Naive thymus-derived CD4-positive, alpha-beta T cell (primary cell): ENCODE measurements around the gene SLC25A12. TPM values are rescaled to one million over a fixed set of nuclear protein-coding genes. Genes with fewer than 3 reads are reported as not detected.
A peak's percentile ranks its signal among the peaks of the same experiment; 100 is the strongest.

Experiments used
- ATAC-seq: fragments of 150-1000 bp; cut with Tn5 transposase; 2 replicates; pipeline ENCODE4 v1.10.0; 2021; ENCODE audit warnings: mild to moderate bottlenecking, moderate library complexity
- CTCF ChIA-PET: fragments of 350-600 bp; sonication (Branson Sonifier 250); formaldehyde crosslinking; loops from one replicate; lab custom pipeline; 2021; ENCODE audit warnings: antibody characterized with exemption; lab: Charles Lee
- POLR2A ChIA-PET: fragments of 350-600 bp; sonication (Branson Sonifier 250); formaldehyde crosslinking; loops from one replicate; lab custom pipeline; 2021; ENCODE audit warnings: antibody characterized with exemption, inconsistent platforms; lab: Charles Lee
- DNase-seq, 9 donors: peaks; one replicate each; pipeline versions ENCODE4 v3.0.0 to v3.0.0-alpha.2; 2020 to 2022; ENCODE audit warnings: mixed read lengths in 1 of 9
- H3K27ac ChIP-seq: one replicate; pipeline ENCODE4 v1.7.0; 2013; ENCODE audit warnings: mild to moderate bottlenecking, low read depth, low read length, moderate library complexity
- H3K27me3 ChIP-seq, 2 donors: one replicate each; pipeline ENCODE4 v1.7.0; 2013; ENCODE audit warnings: low read length in 2 of 2, mild to moderate bottlenecking in 2 of 2, moderate library complexity in 2 of 2; ENCODE audit not compliant: control insufficient read depth in 2 of 2, insufficient read depth in 2 of 2
- H3K36me3 ChIP-seq, 3 experiments: 1 replicate in 2 of 3; 2 replicates in 1 of 3; pipeline ENCODE4 v1.7.0; 2013; ENCODE audit warnings: low read length in 3 of 3, mild to moderate bottlenecking in 3 of 3, moderate library complexity in 1 of 3; ENCODE audit not compliant: insufficient read depth in 3 of 3, control insufficient read depth in 2 of 3
- H3K4me1 ChIP-seq, 2 donors: one replicate each; pipeline ENCODE4 v1.7.0; 2013; ENCODE audit warnings: low read length in 2 of 2, mild to moderate bottlenecking in 2 of 2, moderate library complexity in 1 of 2; ENCODE audit not compliant: control insufficient read depth in 2 of 2, insufficient read depth in 2 of 2
- H3K4me3 ChIP-seq: 2 replicates; pipeline ENCODE4 v1.7.0; 2013; ENCODE audit warnings: mild to moderate bottlenecking, low read length
- H3K9me3 ChIP-seq, 3 experiments: 1 replicate in 2 of 3; 2 replicates in 1 of 3; pipeline ENCODE4 v1.7.0; 2013; ENCODE audit warnings: low read length in 3 of 3; ENCODE audit not compliant: control insufficient read depth in 2 of 3
- H3K27ac Mint-ChIP-seq, 9 donors: one replicate each; pipeline ENCODE4 v1.8.0; 2020 to 2022; ENCODE audit warnings: mixed read lengths in 9 of 9, mild to moderate bottlenecking in 8 of 9, moderate library complexity in 5 of 9, inconsistent platforms in 2 of 9
- H3K27me3 Mint-ChIP-seq, 5 donors: one replicate each; pipeline ENCODE4 v1.8.0; 2021 to 2022; ENCODE audit warnings: mixed read lengths in 5 of 5, mild to moderate bottlenecking in 1 of 5
- H3K36me3 Mint-ChIP-seq, 5 donors: one replicate each; pipeline ENCODE4 v1.8.0; 2020 to 2022; ENCODE audit warnings: mixed read lengths in 5 of 5, mild to moderate bottlenecking in 3 of 5, inconsistent platforms in 1 of 5
- H3K4me1 Mint-ChIP-seq, 7 donors: one replicate each; pipeline ENCODE4 v1.8.0; 2020 to 2022; ENCODE audit warnings: mixed read lengths in 7 of 7, mild to moderate bottlenecking in 3 of 7, inconsistent platforms in 1 of 7
- H3K4me3 Mint-ChIP-seq, 10 donors: one replicate each; pipeline ENCODE4 v1.8.0; 2020 to 2022; ENCODE audit warnings: mild to moderate bottlenecking in 10 of 10, mixed read lengths in 10 of 10, moderate library complexity in 6 of 10, inconsistent platforms in 2 of 10
- H3K9me3 Mint-ChIP-seq, 11 donors: one replicate each; pipeline ENCODE4 v1.8.0; 2020 to 2022; ENCODE audit warnings: mixed read lengths in 11 of 11, mild to moderate bottlenecking in 4 of 11, inconsistent platforms in 1 of 11, moderate library complexity in 1 of 11
- intact Hi-C, 2 donors: fragments of 100-400 bp; cut with micrococcal nuclease; formaldehyde crosslinking; loops; one replicate each; pipeline ENCODE4 v1.15.1; 2023
- polyA plus RNA-seq, 2 donors: library from polyadenylated mRNA; unstranded; fragments of 300-500 nt; fragmentation: Illumina TruSeq; gene quantifications; one replicate each; pipeline ENCODE4 v1.2.3, GENCODE V29; 2021
- total RNA-seq, 6 experiments: library from RNA in 5 of 6; stranded (reverse) in 5 of 6; gene quantifications; 1 replicate in 5 of 6; 2 replicates in 1 of 6; pipeline ENCODE4 v1.2.3 and lab custom pipeline; 2021 to 2026

The SLC25A12 gene, protein sequence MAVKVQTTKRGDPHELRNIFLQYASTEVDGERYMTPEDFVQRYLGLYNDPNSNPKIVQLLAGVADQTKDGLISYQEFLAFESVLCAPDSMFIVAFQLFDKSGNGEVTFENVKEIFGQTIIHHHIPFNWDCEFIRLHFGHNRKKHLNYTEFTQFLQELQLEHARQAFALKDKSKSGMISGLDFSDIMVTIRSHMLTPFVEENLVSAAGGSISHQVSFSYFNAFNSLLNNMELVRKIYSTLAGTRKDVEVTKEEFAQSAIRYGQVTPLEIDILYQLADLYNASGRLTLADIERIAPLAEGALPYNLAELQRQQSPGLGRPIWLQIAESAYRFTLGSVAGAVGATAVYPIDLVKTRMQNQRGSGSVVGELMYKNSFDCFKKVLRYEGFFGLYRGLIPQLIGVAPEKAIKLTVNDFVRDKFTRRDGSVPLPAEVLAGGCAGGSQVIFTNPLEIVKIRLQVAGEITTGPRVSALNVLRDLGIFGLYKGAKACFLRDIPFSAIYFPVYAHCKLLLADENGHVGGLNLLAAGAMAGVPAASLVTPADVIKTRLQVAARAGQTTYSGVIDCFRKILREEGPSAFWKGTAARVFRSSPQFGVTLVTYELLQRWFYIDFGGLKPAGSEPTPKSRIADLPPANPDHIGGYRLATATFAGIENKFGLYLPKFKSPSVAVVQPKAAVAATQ
- total RNA-seq (10 to 100 TPM; 12.7 to 33.6 (median 14.0) TPM), polyA plus RNA-seq (10 to 100 TPM; 11.9 to 16.4 TPM), total RNA-seq (lab: John Stamatoyannopoulos, UW) (22.7 reads per million, percentile 53 among the genes with 10 or more reads in this experiment)

- peaks cover 31 to 61% (median 52%) of the 10 kb centered on the region in 7 donors for H3K4me1 Mint-ChIP-seq
- peaks cover 0 to 26% (median 16%) of the 10 kb centered on the region in 5 donors for H3K36me3 Mint-ChIP-seq
- peak within 1 kb of the TSS; percentile 93 for H3K4me3 ChIP-seq
- peak within 1 kb of the TSS; percentile 83 for H3K27ac ChIP-seq
- no peaks in the 10 kb centered on the region for H3K9me3 Mint-ChIP-seq
- intact Hi-C loops = loop anchor here (1.0 to 10.0 kb wide), 9 partner anchors 28 to 661 kb away; partner anchors contain the start of genes HAT1 (in 2 of the 2), DCAF17 (in 1 of the 2), DLX2 (in 1 of the 2) and DYNC1I2 (in 1 of the 2)
- POLR2A ChIA-PET = interaction anchor here (0.8 to 2.8 kb wide), 3 partner anchors 12 to 37 kb away, joined by 3 to 20 read pairs (median 3); partner anchors contain the start of gene HAT1
- peaks cover 11 to 17% of the 10 kb centered on the region in 2 donors for H3K4me1 ChIP-seq
- H3K9me3 ChIP-seq = no peaks in the 10 kb centered on the region
- H3K27me3 ChIP-seq = no peaks in the 10 kb centered on the region
- ATAC-seq = peak; percentile 96
- peak within 1 kb of the TSS; percentile 93 to 98 (median 96) for H3K4me3 Mint-ChIP-seq
- CTCF ChIA-PET = no interaction called here
- H3K36me3 ChIP-seq = peaks cover 0 to 3% (median 0%) of the 10 kb centered on the region in 3 experiments
- H3K27ac Mint-ChIP-seq = peak within 1 kb of the TSS; percentile 66 to 94 (median 89)
- peak; percentile 53 to 79 (median 65) for DNase-seq
- H3K27me3 Mint-ChIP-seq = peaks cover 0 to 6% (median 0%) of the 10 kb centered on the region in 5 donors
These were observed at the start of gene SLC25A12 for GRCh38 chr2:171893824-171894611. SLC25A12 (minus strand) TSS chr2:171894244; CDS start chr2:171894214, 30 bp downstream.

DNA sequence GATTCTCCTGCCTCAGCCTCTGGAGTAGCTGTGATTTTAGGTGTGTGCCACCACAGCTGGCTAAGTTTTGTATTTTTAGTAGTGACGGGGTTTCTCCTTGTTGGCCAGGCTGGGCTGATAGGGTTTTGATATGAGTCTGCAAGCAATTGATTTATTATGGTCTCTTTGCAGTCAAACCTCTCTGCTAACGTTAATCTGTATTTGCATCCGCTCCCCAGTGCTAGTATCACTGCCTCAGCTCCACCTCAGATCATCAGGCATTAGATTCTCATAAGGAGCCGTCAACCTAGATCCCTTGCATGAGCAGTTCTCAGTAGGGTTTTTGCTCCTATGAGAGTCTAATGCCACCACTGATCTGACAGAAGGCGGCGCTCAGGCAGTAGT, 47.3 kb upstream of the SLC25A12 start:
- no peaks in the 10 kb centered on the region for H3K27me3 ChIP-seq
- ATAC-seq = no peak
- no peaks in the 10 kb centered on the region for H3K36me3 ChIP-seq
- ChIA-PET CTCF (no interaction called here), POLR2A (interaction anchor here (0.7 to 1.0 kb wide), 2 partner anchors 19 to 50 kb away, joined by 3 to 4 read pairs; partner anchors contain the start of gene HAT1)
- Mint-ChIP-seq H3K36me3 (peaks cover 0 to 37% (median 15%) of the 10 kb centered on the region in 5 donors), H3K9me3 (no peaks in the 10 kb centered on the region), H3K4me1 (peaks cover 16 to 59% (median 30%) of the 10 kb centered on the region in 7 donors), H3K27me3 (no peaks in the 10 kb centered on the region), H3K4me3 (no peak overlapping the region), H3K27ac (peak overlapping the region in 1 of 9 donors; percentile 4)
- H3K27ac ChIP-seq = no peak overlapping the region
- no peaks in the 10 kb centered on the region for H3K9me3 ChIP-seq
- H3K4me3 ChIP-seq = no peak overlapping the region
- DNase-seq = no peak
- intact Hi-C loops = loop anchor here (1.0 to 5.0 kb wide), 4 partner anchors 8 to 526 kb away; partner anchors contain the start of gene DLX2 (in 1 of the 2)
- no peaks in the 10 kb centered on the region for H3K4me1 ChIP-seq

GRCh38 chr2:171939743-171940071, 45.7 kb upstream of the SLC25A12 start:
- Histone ChIP-seq H3K4me1 (no peaks in the 10 kb centered on the region), H3K27ac (no peak overlapping the region), H3K36me3 (no peaks in the 10 kb centered on the region), H3K9me3 (no peaks in the 10 kb centered on the region), H3K4me3 (no peak overlapping the region), H3K27me3 (no peaks in the 10 kb centered on the region)
- Mint-ChIP-seq H3K27ac (no peak overlapping the region), H3K27me3 (no peaks in the 10 kb centered on the region), H3K9me3 (no peaks in the 10 kb centered on the region), H3K4me1 (peaks cover 23 to 63% (median 38%) of the 10 kb centered on the region in 7 donors), H3K4me3 (no peak overlapping the region), H3K36me3 (peaks cover 2 to 37% (median 12%) of the 10 kb centered on the region in 5 donors)
- intact Hi-C loops = loop anchor here (5.0 kb wide), 3 partner anchors 143 to 528 kb away; partner anchors contain the start of gene DLX2 (in 1 of the 2)
- DNase-seq = no peak
- ChIA-PET CTCF (no interaction called here), POLR2A (no interaction called here)
- peak; percentile 64 for ATAC-seq

GRCh38 chr2:171939058-171939742, 45.2 kb upstream of the SLC25A12 start:
- H3K9me3 Mint-ChIP-seq = no peaks in the 10 kb centered on the region

GRCh38 chr2:171930385-171930784, 36.3 kb upstream of the SLC25A12 start:
- no peak overlapping the region for H3K27ac Mint-ChIP-seq
- no peaks in the 10 kb centered on the region for H3K4me1 ChIP-seq
- no peak overlapping the region for H3K27ac ChIP-seq
- CTCF ChIA-PET = interaction anchor here (0.7 kb wide), 1 partner anchor 407 kb away, joined by 4 read pairs; no protein-coding TSS in a partner anchor
- H3K9me3 Mint-ChIP-seq = no peaks in the 10 kb centered on the region
- H3K27me3 Mint-ChIP-seq = no peaks in the 10 kb centered on the region
- H3K4me1 Mint-ChIP-seq = peaks cover 23 to 75% (median 53%) of the 10 kb centered on the region in 7 donors
- intact Hi-C loops = no loop called here
- peaks cover 0 to 21% (median 0%) of the 10 kb centered on the region in 3 experiments for H3K36me3 ChIP-seq
- peak overlapping the region in 2 of 10 donors; percentile 6 to 24 for H3K4me3 Mint-ChIP-seq
- ATAC-seq = no peak
- DNase-seq = no peak
- no peak overlapping the region for H3K4me3 ChIP-seq
- peaks cover 5 to 58% (median 38%) of the 10 kb centered on the region in 5 donors for H3K36me3 Mint-ChIP-seq
- POLR2A ChIA-PET = interaction anchor here (1.0 kb wide), 1 partner anchor 36 kb away, joined by 3 read pairs; the partner anchor contains the start of gene SLC25A12
- H3K9me3 ChIP-seq = no peaks in the 10 kb centered on the region
- no peaks in the 10 kb centered on the region for H3K27me3 ChIP-seq

More at GRCh38 chr2:171939058-171939742, 45.2 kb upstream of the SLC25A12 start:
- Histone ChIP-seq H3K27me3 (no peaks in the 10 kb centered on the region), H3K4me1 (no peaks in the 10 kb centered on the region), H3K4me3 (no peak overlapping the region), H3K9me3 (no peaks in the 10 kb centered on the region), H3K27ac (no peak overlapping the region), H3K36me3 (no peaks in the 10 kb centered on the region)
- Mint-ChIP-seq H3K27me3 (no peaks in the 10 kb centered on the region), H3K4me1 (peaks cover 25 to 61% (median 37%) of the 10 kb centered on the region in 7 donors), H3K4me3 (no peak overlapping the region), H3K36me3 (peaks cover 5 to 36% (median 15%) of the 10 kb centered on the region in 5 donors), H3K27ac (no peak overlapping the region)
- ChIA-PET CTCF (no interaction called here), POLR2A (no interaction called here)
- DNase-seq (no peak), ATAC-seq (no peak)
- intact Hi-C loops = no loop called here
